ENCODE results near the gene PAPOLB.

The PAPOLB gene

DNA sequence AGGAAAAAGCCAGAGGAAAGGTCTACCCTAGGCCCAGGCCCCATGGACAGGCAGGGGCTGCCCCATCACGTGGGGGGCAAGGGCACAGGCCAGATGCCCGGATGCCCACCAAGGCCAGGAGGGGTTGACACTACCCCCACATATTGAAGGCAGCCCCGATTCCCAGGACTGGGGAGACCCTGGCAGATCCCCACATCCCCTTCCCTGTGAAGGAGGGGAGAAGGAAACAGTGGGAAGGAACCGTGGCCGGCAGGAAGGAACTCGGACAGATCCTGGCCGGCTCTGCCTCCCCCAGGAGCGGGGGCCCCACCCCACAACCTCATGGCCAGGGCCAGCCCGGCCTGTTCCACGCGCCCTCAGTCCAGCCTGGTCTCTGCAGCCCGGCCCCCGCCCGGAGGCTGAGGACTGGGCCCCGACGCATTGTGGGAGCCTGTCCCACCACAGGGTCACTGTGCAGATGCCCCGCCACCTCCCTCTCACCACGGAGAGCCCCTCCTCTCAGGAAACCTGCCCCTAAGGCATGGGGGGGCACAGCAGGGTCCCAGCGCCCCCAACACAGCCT lies 41.3 kb downstream of the PAPOLB start:
- DNase-seq, result no peak

DNA sequence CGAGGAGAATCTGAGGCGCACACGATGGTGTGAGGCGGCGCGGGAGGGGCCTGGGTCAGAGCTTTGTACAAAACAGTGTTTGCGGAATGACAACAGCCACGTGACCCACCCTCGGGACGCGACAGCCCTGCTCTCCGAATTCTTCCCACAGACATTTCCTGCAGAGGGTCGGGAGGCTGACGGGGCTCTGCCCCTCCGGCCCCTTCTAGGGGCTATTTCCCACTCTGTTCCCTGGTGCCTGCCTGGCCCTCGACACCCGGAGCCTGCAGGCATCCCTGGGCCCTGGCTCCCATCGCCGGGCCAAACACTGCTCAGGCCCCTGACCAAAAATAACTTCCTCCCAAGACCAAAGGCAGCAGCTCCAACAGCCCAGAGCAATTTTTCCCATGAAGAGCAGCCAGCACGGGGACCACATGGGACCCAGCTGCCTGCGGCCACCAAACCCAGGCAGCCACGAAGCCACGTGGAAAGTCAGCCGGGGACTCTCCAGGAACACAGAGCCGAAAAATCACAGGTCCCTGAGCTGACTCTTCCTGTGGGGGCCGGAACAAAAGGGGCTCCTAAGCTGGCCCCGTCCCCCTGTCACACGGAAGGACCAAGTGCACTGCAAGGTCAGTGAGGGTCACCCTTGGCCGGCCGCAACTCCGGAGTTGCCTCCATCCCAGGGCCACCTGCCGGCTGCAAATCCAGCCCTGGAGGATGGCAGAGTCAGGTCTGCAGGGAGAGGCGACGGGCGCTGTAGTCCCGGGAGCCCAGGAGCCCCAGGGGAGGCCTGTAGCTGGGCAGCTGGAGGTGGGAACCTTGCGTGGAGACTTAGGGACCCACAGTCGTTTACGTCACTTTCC lies 42.0 kb downstream of the PAPOLB start:
- no peak for DNase-seq

GRCh38 chr7:4818000-4818794 lies 43.6 kb downstream of the PAPOLB start:
- no peak for DNase-seq

- DNase-seq, result no peak
Observed at GRCh38 chr7:4817178-4817901, 44.5 kb downstream of the PAPOLB start.

DNA sequence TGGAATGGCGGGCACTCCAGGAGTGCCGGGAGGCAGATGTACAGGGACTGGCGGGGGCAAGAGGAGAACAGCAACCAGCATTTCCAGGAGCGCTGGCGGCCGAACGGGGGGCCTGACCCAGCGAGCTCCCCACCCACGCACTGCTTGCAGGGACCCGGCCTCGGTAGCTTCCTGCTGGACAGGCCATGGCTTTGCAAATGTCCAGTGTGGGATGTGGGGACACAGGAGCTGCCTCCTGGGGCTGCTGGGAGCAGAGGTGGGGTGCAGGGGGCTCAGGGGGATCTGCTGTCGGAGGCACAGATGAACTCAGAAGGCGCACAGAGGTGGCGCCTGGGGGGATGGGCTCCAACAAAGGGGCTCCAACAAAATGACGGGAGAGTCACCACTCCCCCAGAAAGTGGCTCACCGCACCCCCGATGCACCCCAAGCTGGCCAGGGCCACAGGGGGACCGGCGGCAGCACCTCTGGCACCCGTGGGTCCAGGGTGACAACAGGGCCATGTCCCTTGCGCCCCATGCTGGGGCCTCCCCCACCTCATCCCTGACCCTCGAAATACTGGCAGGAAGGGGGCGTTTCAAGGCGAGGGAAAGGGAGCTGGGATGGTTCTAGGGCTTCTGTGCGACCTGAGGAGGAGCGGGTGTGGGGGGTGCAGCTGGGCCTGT lies 45.3 kb downstream of the PAPOLB start:
- DNase-seq, result no peak

DNA sequence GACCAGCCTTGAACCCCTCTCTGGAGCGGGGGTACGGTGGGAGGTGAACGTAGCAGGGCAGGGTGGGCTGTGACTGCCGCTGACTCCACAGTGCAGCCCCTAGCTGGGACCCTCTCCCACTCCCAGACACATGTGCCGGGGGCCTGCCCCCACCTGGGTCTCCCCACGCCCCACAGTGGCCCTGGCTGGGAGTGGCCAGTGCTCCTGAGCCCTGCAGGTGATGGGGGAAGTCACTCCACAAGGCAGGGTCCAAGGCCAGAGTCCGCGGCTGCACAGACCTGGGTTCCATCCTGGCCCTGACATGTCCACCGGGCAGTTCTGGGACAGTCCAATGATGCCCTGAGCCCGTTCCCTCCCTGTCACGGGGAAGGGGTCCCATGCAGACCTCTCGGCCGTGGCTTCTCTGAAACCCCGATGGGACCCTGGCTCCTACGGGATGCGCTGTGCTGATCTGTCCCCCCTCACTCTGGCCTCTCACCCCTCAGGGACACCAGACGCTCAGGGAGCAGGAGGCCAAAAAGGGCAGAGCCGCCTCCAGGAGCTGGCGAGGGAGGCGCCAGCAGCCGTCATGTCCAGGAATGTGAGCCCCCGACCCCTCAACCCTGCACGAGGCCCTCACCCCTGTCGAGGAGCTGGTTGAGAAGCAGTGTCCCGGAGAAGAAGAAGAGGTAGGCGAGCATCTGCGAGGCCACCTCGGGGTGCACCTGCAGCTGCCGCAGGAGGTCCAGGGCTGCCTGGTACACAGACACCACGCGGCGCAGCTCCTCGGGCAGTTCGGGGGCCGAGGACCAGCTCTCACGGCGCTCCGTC lies 46.0 kb downstream of the PAPOLB start:
- DNase-seq, result no peak

DNA sequence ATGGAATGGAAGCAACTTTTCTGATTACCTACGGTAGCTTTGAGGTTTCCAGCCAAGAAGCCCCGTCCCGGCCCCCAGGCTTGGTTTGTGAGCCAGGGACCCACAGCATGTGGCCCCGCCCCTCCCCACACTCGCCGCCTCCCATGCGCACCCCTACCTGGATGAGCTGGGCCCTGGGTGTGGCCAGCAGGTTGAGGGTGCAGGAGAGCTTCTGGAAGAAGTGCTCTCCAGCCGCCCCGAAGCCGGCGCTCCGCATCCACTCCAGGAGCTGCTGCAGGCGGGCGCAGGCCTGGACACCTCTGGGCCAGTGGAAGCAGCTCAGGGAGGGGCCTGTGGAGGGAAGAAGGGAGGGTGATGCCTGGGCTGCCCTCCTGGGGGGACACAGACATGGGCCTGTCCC lies 46.7 kb downstream of the PAPOLB start:
- DNase-seq, result no peak

DNA sequence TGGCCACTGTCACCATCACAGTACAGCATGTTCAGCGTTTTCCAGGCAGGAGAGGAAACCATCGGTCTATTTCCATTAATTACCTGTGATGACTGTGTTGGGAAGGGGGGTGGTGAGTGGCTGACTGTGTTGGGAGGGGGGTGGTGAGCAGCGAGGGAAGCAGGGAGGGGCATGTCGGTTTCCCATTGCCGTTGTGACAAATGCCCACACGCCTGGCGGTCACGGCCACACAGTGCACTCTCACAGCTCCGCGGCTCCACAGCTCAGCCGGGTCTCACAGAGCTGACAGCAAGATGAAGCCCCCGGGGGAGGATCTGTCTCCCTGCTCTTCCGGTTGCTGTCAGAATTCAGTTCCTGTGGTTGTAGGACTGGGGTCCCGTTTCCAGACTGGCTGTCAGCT lies 47.4 kb downstream of the PAPOLB start:
- no peak for DNase-seq

DNA sequence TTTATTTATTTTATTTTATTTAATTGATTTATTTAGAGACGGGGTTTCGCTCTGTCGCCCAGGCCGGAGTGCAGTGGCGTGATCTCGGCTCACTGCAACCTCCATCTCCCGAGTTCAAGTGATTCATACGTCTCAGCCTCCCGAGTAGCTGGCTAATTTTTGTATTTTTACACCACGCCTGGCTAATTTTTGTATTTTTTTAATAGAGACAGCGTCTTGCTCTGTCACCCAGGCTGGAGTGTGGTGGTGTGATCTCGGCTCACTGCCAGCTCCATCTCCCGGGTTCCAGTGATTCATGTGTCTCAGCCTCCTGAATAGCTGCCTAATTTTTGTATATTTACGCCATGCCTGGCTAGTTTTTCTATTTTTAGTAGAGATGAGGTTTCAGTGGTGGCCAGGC lies 52.2 kb downstream of the PAPOLB start:
- DNase-seq, result no peak

GRCh38 chr7:4809091-4809591 lies 52.7 kb downstream of the PAPOLB start:
- no peak for DNase-seq

DNA sequence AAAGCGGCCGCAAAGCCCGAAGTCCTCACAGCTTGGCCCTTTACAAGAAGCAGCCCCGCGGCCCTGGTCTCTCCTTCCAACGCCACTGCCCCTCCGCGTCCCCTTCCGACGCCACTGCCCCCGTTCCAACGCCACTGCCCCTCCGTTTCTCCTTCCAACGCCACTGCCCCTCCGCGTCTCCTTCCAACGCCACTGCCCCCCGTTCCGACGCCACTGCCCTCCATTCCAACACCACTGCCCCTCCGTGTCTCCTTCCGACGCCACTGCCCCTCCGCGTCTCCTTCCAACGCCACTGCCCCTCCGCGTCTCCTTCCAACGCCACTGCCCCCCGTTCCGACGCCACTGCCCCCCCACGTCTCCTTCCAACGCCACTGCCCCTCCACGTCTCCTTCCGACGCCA lies 53.3 kb downstream of the PAPOLB start:
- no peak for DNase-seq

GRCh38 chr7:4808026-4808425 lies 53.8 kb downstream of the PAPOLB start:
- no peak for DNase-seq
